Fibroblast of the aortic adventitia (primary cell): ENCODE data around the gene PTGIR. TPM values are rescaled to one million over a fixed set of nuclear protein-coding genes. Genes with fewer than 3 reads are reported as not detected.
A peak's percentile ranks its signal among the peaks of the same experiment; 100 is the strongest.

ENCODE experiments used
- DNase-seq: peaks from one replicate; pipeline ENCODE4 v3.0.0-alpha.2; 2010; ENCODE audit warnings: low read depth
- H3K4me3 ChIP-seq: 2 replicates; pipeline ENCODE4 v1.5.1; 2011; ENCODE audit warnings: low read depth, mild to moderate bottlenecking, control low read depth, low read length, moderate library complexity
- total RNA-seq: library from RNA; depleted of rRNA; stranded (reverse); fragments of >200 nt; gene quantifications from 2 replicates; pipeline ENCODE4 v1.2.3, GENCODE V29; 2012; ENCODE audit warnings: low replicate concordance
- TF ChIP-seq, protein P1 (sequence below): IDR thresholded peaks from 2 replicates; pipeline ENCODE4 v1.5.1; 2011; ENCODE audit warnings: mild to moderate bottlenecking, low read length, control low read depth, inconsistent platforms; ENCODE audit not compliant: insufficient read depth

PTGIR gene
- total RNA-seq, 1 donor: 23.2 TPM

DNA sequence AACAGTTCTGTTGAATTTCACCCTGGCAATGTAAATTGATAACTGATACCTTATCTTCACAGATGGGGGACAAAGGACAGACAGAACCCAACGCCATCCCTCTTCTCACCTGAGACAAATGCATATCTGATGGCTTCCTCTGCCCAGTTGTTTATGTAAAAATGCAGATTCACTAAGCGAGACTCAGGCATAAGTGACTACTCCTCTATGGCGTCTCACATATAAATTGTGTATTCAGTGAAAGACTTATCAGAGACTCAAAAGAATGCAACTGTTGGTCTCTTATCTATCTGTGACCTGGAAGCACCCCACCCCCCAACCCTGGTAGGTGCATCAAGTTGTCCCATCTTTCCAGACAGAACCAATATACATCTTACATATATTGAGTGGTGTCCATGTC, 37.0 kb downstream of the PTGIR start:
- TF ChIP-seq, protein P1, sequence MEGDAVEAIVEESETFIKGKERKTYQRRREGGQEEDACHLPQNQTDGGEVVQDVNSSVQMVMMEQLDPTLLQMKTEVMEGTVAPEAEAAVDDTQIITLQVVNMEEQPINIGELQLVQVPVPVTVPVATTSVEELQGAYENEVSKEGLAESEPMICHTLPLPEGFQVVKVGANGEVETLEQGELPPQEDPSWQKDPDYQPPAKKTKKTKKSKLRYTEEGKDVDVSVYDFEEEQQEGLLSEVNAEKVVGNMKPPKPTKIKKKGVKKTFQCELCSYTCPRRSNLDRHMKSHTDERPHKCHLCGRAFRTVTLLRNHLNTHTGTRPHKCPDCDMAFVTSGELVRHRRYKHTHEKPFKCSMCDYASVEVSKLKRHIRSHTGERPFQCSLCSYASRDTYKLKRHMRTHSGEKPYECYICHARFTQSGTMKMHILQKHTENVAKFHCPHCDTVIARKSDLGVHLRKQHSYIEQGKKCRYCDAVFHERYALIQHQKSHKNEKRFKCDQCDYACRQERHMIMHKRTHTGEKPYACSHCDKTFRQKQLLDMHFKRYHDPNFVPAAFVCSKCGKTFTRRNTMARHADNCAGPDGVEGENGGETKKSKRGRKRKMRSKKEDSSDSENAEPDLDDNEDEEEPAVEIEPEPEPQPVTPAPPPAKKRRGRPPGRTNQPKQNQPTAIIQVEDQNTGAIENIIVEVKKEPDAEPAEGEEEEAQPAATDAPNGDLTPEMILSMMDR: no peak
- H3K4me3 ChIP-seq: no peak overlapping the region
- no peak for DNase-seq

DNA sequence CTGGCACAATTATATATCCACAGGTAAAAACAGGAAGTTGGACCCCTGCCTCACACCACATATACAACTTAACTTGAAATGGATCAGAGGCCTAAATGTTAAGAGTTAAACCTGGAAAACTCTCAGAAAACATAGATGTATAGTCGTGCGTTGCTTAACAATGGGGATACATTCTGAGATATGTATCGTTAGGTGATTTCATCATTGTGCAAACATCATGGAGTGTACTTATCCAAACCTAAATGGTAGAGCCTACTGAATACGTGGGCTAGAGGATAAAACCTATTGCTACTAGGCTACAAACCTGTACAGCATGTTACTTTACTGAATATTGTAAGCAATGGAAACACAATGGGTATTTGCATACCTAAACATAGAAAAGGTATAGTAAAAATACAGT, 38.6 kb downstream of the PTGIR start:
- TF ChIP-seq, protein P1: no peak
- no peak overlapping the region for H3K4me3 ChIP-seq
- no peak for DNase-seq

DNA sequence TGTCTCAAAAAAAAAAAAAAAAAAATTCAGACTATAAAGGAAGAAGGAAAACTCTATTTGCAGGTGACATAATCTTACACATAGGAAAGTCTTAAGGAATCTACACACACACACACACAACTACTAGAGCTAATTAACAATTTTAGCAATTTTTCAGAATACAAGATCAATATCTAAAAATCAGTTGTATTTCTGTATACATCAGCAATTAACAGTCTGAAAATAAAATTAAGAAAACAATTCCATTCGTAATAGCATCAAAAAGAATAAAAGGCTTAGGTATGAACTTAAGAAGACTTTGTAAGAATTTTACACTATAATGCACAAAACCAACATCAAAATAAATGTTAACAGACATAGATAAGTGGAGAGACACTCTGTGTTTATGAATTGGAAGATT, 39.4 kb downstream of the PTGIR start:
- no peak overlapping the region for H3K4me3 ChIP-seq
- DNase-seq: no peak
- TF ChIP-seq, protein P1: no peak

- no peak overlapping the region for H3K4me3 ChIP-seq
- no peak for DNase-seq
- TF ChIP-seq, protein P1: no peak
Observed at GRCh38 chr19:46580247-46580646, 44.6 kb downstream of the PTGIR start.

DNA sequence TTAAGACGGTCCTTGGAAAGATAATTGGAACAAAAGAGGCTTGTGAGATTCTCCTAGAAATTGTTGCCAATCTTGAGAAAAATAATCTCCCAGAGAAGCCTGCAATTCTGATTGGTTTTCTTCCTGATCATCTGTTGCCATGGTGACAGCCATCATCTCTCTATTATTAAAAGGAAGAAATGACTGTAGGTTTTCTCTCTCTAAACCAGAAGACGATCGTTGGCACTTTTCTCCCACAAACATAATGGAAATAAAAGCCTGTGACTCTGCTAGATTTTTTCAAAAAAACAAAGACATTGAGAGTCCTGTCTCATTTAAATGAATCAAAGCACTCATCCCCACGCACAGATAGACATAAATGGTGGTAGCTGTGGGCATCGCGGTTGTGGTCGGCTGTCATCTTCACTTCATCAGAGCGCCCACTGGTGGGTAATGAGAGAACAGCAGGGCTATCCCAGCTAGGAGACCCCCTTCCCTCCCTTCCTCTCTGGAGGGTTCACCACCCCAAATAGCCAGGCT, 45.5 kb downstream of the PTGIR start:
- H3K4me3 ChIP-seq: no peak overlapping the region
- TF ChIP-seq, protein P1: no peak
- no peak for DNase-seq

- H3K4me3 ChIP-seq: no peak overlapping the region
- TF ChIP-seq, protein P1: no peak
- no peak for DNase-seq
Observed at GRCh38 chr19:46578450-46578849, 46.4 kb downstream of the PTGIR start.

DNA sequence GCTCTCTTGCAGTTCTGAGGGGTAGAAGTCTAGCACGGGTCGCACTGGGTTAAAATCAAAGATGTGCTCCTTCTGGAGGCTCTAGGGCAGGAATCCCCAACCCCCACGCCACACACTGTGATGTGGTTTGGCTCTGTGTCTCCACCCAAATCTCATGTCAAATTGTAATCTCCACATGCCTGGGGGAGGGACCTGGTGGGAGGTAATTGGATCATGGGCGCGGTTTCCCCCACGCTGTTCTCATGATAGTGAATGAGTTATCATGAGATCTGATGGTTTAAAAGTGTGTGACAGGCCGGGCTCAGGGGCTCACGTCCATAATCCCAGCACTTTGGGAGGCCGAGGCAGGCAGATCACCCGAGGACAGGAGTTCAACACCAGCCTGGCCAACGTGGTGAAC, 50.4 kb downstream of the PTGIR start:
- DNase-seq: peak; percentile 15
- no peak overlapping the region for H3K4me3 ChIP-seq
- TF ChIP-seq, protein P1: no peak
